ENCODE results near the gene GLYATL2. TPM values are rescaled to one million over a fixed set of nuclear protein-coding genes. Genes with fewer than 3 reads are reported as not detected.

Gene GLYATL2
- total RNA-seq, 4 donors from 2014 or later, result 4.2 TPM; not detected in 3

- Histone ChIP-seq H3K4me1 (no peaks in the 10 kb centered on the region), H3K4me3 (no peak overlapping the region), H3K36me3 (no peaks in the 10 kb centered on the region), H3K9me3 (no peaks in the 10 kb centered on the region), H3K27ac (no peak overlapping the region), H3K27me3 (no peaks in the 10 kb centered on the region)
- no peak for DNase-seq
- TF ChIP-seq CTCF (IDR thresholded peaks at IDR 0.05), result no peak
- no peak for TF ChIP-seq POLR2A (IDR thresholded peaks at IDR 0.05)
- intact Hi-C loops (cut with DNase I; ENCODE audit: low total_unique reads), result no loop called here
These were observed 39.4 kb downstream of the GLYATL2 start for GRCh38 chr11:58805065-58805464.

DNA sequence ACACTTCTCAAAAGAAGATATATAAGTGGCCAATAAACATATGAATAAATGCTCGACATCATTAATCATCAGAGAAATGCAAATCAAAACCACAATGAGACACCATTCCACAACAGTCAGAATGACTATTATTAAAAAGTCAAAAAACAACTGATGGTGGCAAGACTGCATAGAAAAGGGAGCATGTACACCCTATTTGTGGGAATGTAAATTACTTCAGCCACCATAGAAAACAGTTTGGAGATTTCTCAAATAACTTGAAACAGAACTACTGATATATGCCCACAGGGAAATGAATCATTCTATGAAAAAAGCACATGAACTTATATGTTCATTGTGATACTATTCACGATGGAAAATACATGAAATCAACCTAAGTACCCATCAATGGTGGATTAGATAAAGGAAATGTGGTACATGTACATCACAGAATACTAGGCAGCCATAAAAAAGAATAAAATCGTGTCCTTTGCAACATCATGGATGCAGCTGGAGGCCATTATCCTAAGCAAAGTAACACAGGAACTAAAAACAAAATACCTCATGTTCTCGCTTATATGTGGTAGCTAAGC, 42.4 kb downstream of the GLYATL2 start:
- Histone ChIP-seq H3K27ac (no peak overlapping the region), H3K4me3 (no peak overlapping the region), H3K9me3 (no peaks in the 10 kb centered on the region), H3K36me3 (no peaks in the 10 kb centered on the region), H3K27me3 (no peaks in the 10 kb centered on the region), H3K4me1 (no peaks in the 10 kb centered on the region)
- intact Hi-C loops (cut with DNase I; ENCODE audit: low total_unique reads), result no loop called here
- TF ChIP-seq POLR2A (IDR thresholded peaks at IDR 0.05) (no peak), CTCF (IDR thresholded peaks at IDR 0.05) (no peak)
- no peak for DNase-seq

DNA sequence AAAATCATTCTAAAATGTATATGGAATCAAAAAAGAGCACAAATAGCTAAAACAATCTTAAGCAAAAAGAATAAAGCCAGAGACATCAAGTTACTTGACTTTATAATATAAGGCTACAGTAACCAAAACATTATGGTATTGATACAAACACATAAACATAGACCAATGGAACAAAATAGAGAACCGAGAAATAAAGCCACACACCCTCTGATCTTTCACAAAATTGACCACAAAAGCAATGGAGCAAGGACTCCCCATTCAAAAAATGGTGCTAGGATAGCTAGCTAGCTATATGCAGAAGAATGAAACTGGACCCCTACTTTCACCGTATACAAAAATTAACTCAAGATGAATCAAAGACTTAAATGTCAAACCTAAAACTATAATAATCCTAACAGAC, 43.2 kb downstream of the GLYATL2 start:
- Histone ChIP-seq H3K27ac (no peak overlapping the region), H3K36me3 (no peaks in the 10 kb centered on the region), H3K27me3 (no peaks in the 10 kb centered on the region), H3K4me3 (no peak overlapping the region), H3K4me1 (no peaks in the 10 kb centered on the region), H3K9me3 (no peaks in the 10 kb centered on the region)
- no peak for DNase-seq
- TF ChIP-seq CTCF (IDR thresholded peaks at IDR 0.05) (no peak), POLR2A (IDR thresholded peaks at IDR 0.05) (no peak)
- intact Hi-C loops (cut with DNase I; ENCODE audit: low total_unique reads), result no loop called here

GRCh38 chr11:58796333-58796732, 48.2 kb downstream of the GLYATL2 start:
- no peaks in the 10 kb centered on the region for H3K36me3 ChIP-seq
- no peaks in the 10 kb centered on the region for H3K4me1 ChIP-seq
- intact Hi-C loops (cut with DNase I; ENCODE audit: low total_unique reads), result no loop called here
- no peak for DNase-seq
- H3K27ac ChIP-seq, result no peak overlapping the region
- H3K9me3 ChIP-seq, result no peaks in the 10 kb centered on the region
- TF ChIP-seq POLR2A (IDR thresholded peaks at IDR 0.05) (no peak), CTCF (IDR thresholded peaks at IDR 0.05) (no peak)
- H3K27me3 ChIP-seq, result no peaks in the 10 kb centered on the region
- H3K4me3 ChIP-seq, result no peak overlapping the region

- Histone ChIP-seq H3K4me1 (no peaks in the 10 kb centered on the region), H3K27me3 (no peaks in the 10 kb centered on the region), H3K9me3 (no peaks in the 10 kb centered on the region), H3K27ac (no peak overlapping the region), H3K4me3 (no peak overlapping the region), H3K36me3 (no peaks in the 10 kb centered on the region)
- intact Hi-C loops (cut with DNase I; ENCODE audit: low total_unique reads), result no loop called here
- TF ChIP-seq CTCF (IDR thresholded peaks at IDR 0.05) (no peak), POLR2A (IDR thresholded peaks at IDR 0.05) (no peak)
- DNase-seq, result no peak
These were observed 56.0 kb downstream of the GLYATL2 start for GRCh38 chr11:58788355-58789023.
